NCI-H2171 (cell line): ENCODE data around the gene TNRC18.
"Not testable (repeated sequence)": the region's sequence is repeated elsewhere in the genome, so short reads cannot be mapped to it uniquely, and the experiment has no call there.

Experiments
- DNase-seq: peaks from one replicate; lab custom pipeline; 2025; lab: John Stamatoyannopoulos, UW

Gene TNRC18

DNA sequence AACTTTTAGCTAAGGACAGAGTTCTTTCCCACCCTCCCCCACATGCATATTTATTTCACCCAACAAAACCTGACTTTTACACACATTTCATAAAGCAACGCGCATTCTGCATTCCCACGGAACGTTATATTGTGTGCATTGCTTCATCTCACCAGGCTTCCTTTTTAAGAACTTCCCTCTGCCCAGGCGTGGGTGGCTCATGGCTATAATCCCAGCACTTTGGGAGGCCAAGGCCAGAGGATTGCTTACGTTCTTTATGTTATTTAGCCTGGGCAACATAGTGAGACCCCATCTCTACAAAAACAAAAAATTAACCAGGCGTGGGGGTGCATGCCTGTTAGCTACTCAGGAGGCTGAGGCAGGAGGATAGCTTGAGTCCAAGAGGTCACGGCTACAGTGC lies 155.8 kb downstream of the TNRC18 start:
- DNase-seq, result not testable (repeated sequence)

DNA sequence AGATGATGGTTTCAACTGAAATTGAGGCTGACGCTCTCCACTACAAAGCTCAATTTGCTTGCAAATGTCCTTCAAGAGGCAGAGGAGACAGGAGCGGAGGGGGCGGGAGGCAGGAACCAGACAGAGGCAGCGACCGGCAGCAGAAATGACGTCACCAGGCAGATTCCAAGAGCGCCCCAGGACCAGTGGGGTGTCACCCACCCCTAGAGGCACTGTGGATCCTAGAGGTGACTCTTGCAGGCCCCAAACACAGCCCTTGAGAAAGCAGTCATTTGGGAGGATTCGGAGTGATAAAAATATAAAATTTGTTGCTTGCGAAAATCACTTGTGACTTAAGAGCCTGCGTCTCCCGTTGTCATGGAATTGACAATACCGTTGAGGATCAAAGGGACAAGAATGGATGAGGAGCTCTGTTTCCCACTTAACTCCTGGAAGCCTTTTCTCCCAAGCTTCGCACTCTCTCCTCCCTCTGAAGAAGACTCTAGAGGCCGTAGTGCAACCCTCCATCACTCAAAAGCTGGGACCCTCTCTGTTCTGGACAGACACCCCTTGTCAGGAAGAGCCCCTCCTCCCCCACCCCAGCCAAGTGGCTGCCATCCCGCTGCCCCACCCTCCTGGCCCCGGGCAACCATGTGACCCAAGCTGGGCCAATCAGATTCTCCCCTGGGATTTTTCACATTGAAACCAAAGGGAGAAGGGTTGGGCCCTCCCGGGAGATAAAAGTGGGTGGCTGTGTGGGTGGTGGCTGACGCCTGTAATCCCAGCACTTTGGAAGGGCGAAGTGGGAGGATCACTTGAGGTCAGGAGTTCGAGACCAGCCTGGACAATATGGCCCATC lies 157.2 kb downstream of the TNRC18 start:
- DNase-seq, result no peak

DNA sequence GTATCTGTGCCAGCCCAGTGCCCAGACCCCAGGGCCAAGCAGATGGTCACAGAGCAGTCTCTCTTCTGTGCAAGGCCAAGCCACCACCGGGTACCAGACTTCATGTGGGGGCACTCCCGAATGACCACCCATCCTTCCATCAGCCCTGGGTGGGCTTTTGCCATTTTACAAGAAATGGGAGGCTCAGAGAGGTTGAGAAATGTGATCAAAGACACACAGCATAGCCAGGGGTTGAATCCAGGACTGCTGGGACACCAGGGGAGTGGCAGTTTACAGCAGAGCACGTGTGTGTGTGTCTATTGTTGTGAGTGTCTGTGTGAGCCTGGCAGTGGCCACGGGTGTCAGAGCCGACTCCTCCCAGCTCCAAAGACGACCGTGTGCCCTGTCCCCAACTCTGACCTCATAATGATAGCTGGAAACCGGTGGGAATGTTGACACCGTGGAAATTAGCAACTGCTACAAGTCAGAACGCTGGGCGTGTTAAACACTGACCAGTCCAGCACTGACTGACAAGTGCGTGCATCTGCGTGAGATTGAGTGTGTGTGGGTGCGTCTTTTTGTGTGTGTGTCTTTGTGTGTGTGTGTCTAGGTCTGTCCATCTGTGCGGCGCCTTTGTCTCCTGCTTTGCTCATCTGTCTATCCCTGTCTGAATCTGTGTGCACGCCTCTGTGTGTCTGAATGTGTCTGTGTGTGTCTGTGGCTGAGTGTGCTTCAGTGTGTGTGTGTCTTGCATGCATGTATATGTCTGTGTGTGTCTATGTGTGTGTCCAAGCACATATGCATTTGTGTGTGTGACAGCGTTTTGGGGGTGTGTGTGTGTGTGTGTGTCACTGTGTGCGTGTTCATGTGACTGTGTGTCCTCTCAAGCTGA lies 158.1 kb downstream of the TNRC18 start:
- DNase-seq, result no peak

DNA sequence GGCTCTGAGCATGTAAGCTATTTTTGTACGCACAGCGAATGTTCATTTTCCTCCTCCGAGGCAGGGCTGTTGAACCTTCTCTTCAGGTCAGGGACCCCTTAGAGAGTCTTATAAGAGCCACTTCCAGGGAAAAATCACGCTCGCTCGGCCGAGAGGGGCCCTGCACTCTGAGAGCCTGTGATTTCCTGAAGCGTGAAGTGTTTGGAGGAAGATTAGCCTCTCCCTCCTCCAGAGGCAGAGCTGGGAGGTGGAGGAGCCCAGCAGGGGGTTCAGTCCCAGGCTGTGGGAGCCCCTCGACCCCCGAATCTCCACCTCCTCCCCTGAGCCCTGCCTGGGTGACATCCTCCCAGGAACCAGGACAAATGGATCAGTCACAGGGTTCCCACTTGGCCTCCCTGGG lies 160.6 kb downstream of the TNRC18 start:
- DNase-seq, result not testable (repeated sequence)

DNA sequence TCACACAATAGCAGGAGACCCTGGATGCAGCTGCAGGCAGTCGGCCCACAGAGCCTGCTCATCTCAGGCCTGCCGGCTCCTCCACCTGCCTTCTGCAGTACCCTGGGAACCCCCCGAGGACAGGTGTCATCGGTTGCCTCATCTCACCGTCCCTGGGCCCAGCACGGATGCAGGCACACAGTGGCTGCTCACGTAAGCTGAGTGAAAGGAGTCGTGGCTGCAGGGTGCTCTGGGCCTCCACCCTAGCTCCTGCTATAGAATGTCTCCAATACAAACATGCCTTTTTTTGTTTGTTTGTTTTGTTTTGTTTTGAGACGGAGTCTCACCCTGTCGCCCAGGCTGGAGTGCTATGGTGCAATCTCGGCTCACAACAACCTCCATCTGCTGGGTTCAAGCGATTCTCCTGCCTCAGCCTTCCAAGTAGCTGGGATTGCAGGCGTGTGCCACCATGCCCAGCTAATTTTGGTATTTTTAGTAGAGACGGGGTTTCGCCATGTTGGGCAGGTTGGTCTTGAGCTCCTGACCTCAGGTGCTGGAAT lies 163.0 kb downstream of the TNRC18 start:
- not testable (repeated sequence) for DNase-seq
